Spleen (tissue), 7 donors: ENCODE results near the gene TBC1D22A.
A peak's percentile ranks its signal among the peaks of the same experiment; 100 is the strongest.

Experiments used
- CTCF ChIP-seq, 11 experiments: fragments of 200-600 bp in 7 of 11; fragments of 450-650 bp in 4 of 11; sonication (generic) in 4 of 11; IDR thresholded peaks in 8 of 11; conservative IDR thresholded peaks in 3 of 11; 1 replicate in 7 of 11; 2 replicates in 4 of 11; pipeline versions ENCODE4 v1.4.0 to v1.8.0; 2016 to 2021; ENCODE audit warnings: antibody characterized with exemption in 11 of 11, inconsistent platforms in 4 of 11, mild to moderate bottlenecking in 1 of 11
- POLR2A ChIP-seq, 3 donors: fragments of 450-650 bp; IDR thresholded peaks; one replicate each; pipeline ENCODE4 v1.5.1; 2017; ENCODE audit warnings: antibody characterized with exemption in 3 of 3, mild to moderate bottlenecking in 1 of 3
- POLR2AphosphoS5 ChIP-seq, 3 donors: sonication (generic); formaldehyde crosslinking; IDR thresholded peaks; one replicate each; pipeline ENCODE4 v1.5.1; 2017; ENCODE audit warnings: antibody characterized with exemption in 3 of 3
- donor health status: DM: no; HTN: no; CAD: no; lungs with moderate emphysema.
- donor health status: DM: no; HTN: no; CAD: no.
- donor health status: DM: no; HTN: no; CAD: no.

GRCh38 chr22:47168900-47169800, 406.7 kb downstream of the TBC1D22A start:
- peak in 2 of 11 experiments; percentile 18 to 19 for TF ChIP-seq CTCF (IDR thresholded peaks at IDR 0.05 in 8 of 11, conservative IDR thresholded peaks at IDR 0.05 in 3 of 11)
- no peak for TF ChIP-seq POLR2AphosphoS5 (IDR thresholded peaks at IDR 0.05)
- no peak for TF ChIP-seq POLR2A (IDR thresholded peaks at IDR 0.05)
